Activated effector memory CD4-positive, alpha-beta T cell treated with Interleukin-2 at 50 U/mL for 16 hours (primary cell): Measurements from ENCODE around the gene TSHZ3.

Experiments used
- DNase-seq: peaks from one replicate; pipeline ENCODE4 v3.0.0-alpha.2; 2020

Gene TSHZ3

GRCh38 chr19:31354799-31355664 is 5.8 kb upstream of the TSHZ3 start:
- DNase-seq = no peak

DNA sequence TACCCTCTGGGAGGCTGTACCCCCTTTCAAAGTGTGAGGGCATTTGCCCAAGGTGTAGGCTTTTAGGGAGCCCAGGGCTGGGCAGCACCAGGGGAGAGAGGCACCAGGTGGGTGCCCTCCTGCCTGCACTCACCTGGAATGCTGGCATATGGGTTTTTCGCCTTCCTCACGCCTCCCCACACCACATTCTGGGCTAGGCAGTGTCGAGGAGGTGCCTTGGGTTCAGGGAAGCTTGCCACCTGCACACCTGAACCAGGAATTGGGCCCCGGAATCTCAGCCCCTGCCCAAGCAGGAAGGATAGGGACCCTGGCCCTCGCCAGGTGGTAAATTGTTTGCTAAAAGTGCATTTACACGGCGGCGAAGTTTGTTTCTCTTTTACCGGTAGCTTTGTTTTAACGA is 5.1 kb upstream of the TSHZ3 start:
- DNase-seq = no peak

DNA sequence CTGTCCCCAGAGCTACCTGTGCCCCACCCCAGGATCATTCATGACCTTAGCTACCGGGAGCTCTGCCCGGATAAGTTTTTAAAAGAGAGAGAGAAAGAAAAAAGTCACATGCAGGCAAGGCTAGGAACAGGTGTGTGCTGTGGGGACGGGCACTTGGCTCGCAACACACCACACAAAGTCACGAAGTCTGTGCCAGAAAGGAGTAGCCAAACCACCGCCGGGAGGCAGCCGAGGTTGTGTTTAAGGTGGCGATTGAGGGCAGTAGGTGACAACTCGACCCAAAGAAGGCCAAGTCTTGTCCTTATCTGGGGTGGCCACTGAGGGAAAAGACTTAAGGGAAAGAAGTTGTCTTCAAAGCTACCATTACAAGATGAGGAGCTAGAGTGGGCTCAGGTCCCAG is 4.6 kb upstream of the TSHZ3 start:
- no peak for DNase-seq

GRCh38 chr19:31352782-31353651 is 3.8 kb upstream of the TSHZ3 start:
- no peak for DNase-seq

GRCh38 chr19:31352296-31352781 is 3.1 kb upstream of the TSHZ3 start:
- no peak for DNase-seq

- no peak for DNase-seq
Observed at GRCh38 chr19:31351855-31352195, 2.6 kb upstream of the TSHZ3 start.

- DNase-seq = no peak
Observed at GRCh38 chr19:31351056-31351854, 2.0 kb upstream of the TSHZ3 start.

- DNase-seq = no peak
Observed at GRCh38 chr19:31350693-31351055, 1.4 kb upstream of the TSHZ3 start.

GRCh38 chr19:31350033-31350692 is 927 bp upstream of the TSHZ3 start:
- no peak for DNase-seq

GRCh38 chr19:31348481-31349159 is 616 bp downstream of the TSHZ3 start:
- DNase-seq = no peak

- no peak for DNase-seq
Observed at GRCh38 chr19:31347828-31348392, 1.3 kb downstream of the TSHZ3 start.

DNA sequence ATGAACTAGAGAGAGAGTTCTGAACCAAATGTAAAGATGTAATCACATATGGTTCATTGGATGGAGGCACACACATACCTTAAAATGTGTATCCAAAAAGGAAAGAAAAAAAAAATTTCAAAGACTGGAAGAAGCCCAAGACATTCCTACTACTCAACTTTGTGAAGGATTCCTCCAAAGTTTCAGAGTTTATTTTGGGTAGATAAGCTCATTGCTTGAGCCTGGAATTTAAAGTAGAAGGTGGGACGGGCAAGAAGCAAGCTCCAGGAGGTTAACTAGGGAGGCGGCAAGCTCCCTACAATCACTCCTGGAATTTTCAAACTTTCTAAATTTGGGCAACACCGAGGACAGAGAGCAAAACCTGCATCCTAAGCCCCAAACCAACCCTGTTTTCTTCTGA is 1.9 kb downstream of the TSHZ3 start:
- no peak for DNase-seq

GRCh38 chr19:31346184-31347059 is 2.8 kb downstream of the TSHZ3 start:
- no peak for DNase-seq

DNA sequence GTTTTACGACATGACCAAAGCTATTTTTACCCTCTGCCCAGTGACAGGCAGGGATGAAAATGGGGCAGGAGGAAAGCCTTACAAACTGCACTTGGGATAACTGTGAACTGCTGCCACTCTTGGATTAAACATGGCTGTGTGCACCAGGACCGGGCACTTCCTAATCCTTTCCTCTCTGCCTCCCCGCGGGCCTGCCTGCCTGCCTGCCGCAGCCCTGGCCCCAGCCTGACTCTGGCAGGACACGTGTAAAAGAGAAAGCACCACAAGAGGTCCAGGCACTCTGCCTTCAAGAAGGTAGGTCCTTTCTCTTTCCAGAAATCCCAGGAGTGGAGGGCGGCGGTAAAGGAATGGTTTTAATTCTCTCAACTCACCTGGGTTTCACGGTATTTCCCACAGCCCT is 4.8 kb downstream of the TSHZ3 start:
- no peak for DNase-seq

- DNase-seq = no peak
Observed at GRCh38 chr19:31342926-31343325, 6.3 kb downstream of the TSHZ3 start.

DNA sequence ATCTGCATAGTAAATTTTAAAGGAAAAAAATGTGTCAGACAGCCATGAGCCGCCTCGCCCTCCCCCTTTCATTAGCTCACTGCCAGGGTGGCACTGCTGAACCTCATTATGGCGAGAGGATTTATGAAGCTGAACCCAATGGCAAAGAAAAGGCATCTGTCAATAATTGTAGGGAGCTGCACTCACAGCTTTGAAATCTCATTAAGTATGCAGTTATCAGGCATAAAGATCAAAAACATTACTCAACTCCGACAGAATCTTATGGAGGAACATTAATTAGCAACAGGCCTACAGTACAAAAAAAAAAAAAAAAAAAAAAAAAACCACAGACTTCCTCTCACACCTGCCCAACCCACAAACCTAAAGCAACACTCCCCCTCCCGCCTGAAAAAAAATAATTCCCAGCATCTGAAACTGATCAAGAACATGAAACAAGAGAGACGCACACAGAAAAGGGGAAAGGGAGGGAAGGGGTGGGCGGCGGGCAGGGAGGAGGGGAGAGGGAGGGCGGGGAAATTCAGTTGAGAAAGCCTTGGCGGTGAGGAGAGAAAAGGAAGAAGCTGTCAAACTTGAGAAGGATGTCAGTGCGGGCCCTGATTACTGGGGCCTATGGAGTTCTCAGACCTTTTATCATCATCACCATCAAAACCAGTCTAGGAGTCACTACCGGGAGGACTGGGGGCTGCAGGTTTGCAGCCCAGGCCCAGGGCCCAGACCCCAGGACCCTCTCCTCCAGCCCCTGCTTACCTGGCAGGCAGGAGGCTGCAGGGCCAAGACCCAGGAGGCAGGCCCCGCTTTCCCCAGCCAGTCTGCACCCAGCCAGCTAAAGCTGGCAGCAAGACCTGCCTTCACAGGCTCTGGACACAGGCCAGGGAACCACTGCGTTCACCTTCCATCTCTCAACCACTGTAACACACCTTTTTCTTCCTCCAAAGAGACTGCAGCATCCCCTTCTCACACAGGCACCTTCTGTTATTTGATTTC is 8.9 kb downstream of the TSHZ3 start:
- DNase-seq = no peak

DNA sequence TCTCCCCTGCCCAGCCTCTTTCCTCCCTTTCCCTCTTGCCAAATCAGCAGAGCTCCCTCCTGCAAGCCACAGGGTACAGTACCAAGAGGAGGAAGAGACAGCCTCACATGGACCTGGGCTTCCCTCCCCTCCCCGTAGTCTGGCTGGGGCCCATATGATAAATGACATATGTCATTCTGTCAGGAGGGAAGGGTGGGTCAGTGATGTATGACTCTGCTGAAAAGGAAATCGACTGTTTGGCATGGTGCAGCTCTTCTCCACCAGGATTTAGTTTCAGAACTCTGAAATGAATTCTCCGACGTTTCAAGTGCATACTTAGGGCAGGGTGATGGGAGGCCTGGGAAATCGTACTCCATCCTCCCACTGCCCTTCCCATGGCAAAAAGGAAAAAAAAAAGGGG is 9.8 kb downstream of the TSHZ3 start:
- DNase-seq = no peak

GRCh38 chr19:31338069-31338776 is 11.0 kb downstream of the TSHZ3 start:
- DNase-seq = no peak
